AG04449 (cell line): Measurements from ENCODE around the gene CCRL2.

Experiments
- CTCF ChIA-PET: fragments of 350-600 bp; formaldehyde crosslinking; extraction: SDS; loops from one replicate; lab custom pipeline; 2021; ENCODE audit warnings: antibody characterized with exemption; lab: Yijun Ruan, JAX
- POLR2A ChIA-PET: fragments of 400-600, 350-600 bp; formaldehyde crosslinking; extraction: SDS; loops from one replicate; lab custom pipeline; 2020; ENCODE audit warnings: antibody characterized with exemption, inconsistent platforms; lab: Yijun Ruan, JAX
- DNase-seq: peaks from one replicate; pipeline ENCODE4 v3.0.0-alpha.2; 2010; ENCODE audit warnings: low read depth, low spot score
- H3K4me3 ChIP-seq: 2 replicates; pipeline ENCODE4 v1.5.1; 2011; ENCODE audit warnings: low read depth, mild to moderate bottlenecking, control low read depth, low read length
- CTCF ChIP-seq: IDR thresholded peaks from one replicate; pipeline ENCODE4 v1.5.1; 2011; ENCODE audit warnings: mild to moderate bottlenecking, moderate library complexity, low read length, control low read depth, inconsistent platforms; ENCODE audit not compliant: insufficient read depth; ENCODE audit errors: missing control alignments

The CCRL2 gene

GRCh38 chr3:46454606-46455005 lies 47.5 kb downstream of the CCRL2 start:
- TF ChIP-seq CTCF = no peak
- ChIA-PET POLR2A (no interaction called here), CTCF (no interaction called here)
- no peak overlapping the region for H3K4me3 ChIP-seq
- no peak for DNase-seq

GRCh38 chr3:46455231-46456115 lies 48.4 kb downstream of the CCRL2 start:
- TF ChIP-seq CTCF = no peak
- no peak overlapping the region for H3K4me3 ChIP-seq
- CTCF ChIA-PET = no interaction called here
- POLR2A ChIA-PET = no interaction called here
- no peak for DNase-seq

- TF ChIP-seq CTCF = no peak
- CTCF ChIA-PET = no interaction called here
Observed at GRCh38 chr3:46456118-46456517, 49.1 kb downstream of the CCRL2 start.

More at GRCh38 chr3:46456118-46456517, 49.1 kb downstream of the CCRL2 start:
- no peak overlapping the region for H3K4me3 ChIP-seq
- POLR2A ChIA-PET = no interaction called here
- DNase-seq = no peak
